GM19463 (cell line): Measurements from ENCODE around the gene KDF1.

ENCODE experiments used
- ATAC-seq: cut with Tn5 transposase; IDR thresholded peaks from one replicate; pipeline ENCODE4 v1.9.1; 2021; ENCODE audit warnings: mild to moderate bottlenecking, moderate library complexity; ENCODE audit not compliant: unreplicated experiment

Gene KDF1

GRCh38 chr1:26921126-26921539 is 39.1 kb downstream of the KDF1 start:
- no peak for ATAC-seq

- ATAC-seq, result no peak
Measured at GRCh38 chr1:26915204-26915842, 44.9 kb downstream of the KDF1 start.

- no peak for ATAC-seq
Measured at GRCh38 chr1:26913754-26914619, 46.3 kb downstream of the KDF1 start, which contains the start of gene NR0B2. NR0B2 (minus strand) TSS chr1:26913975; CDS start chr1:26913940, 35 bp downstream.

GRCh38 chr1:26913389-26913753 is 46.9 kb downstream of the KDF1 start:
- no peak for ATAC-seq

- no peak for ATAC-seq
Measured at GRCh38 chr1:26912147-26912490, 48.1 kb downstream of the KDF1 start.

- ATAC-seq, result no peak
Measured at GRCh38 chr1:26911399-26912146, 48.7 kb downstream of the KDF1 start.

GRCh38 chr1:26910343-26911160 is 49.7 kb downstream of the KDF1 start:
- ATAC-seq, result no peak

GRCh38 chr1:26909951-26910342 is 50.3 kb downstream of the KDF1 start:
- no peak for ATAC-seq

GRCh38 chr1:26907071-26907917 is 53.0 kb downstream of the KDF1 start:
- ATAC-seq, result no peak

GRCh38 chr1:26900815-26901511 is 59.3 kb downstream of the KDF1 start:
- no peak for ATAC-seq

GRCh38 chr1:26900001-26900814 is 60.1 kb downstream of the KDF1 start, which contains the start of gene GPATCH3:
GPATCH3 (minus strand) TSS chr1:26900467; CDS start chr1:26900442, 25 bp downstream.
- no peak for ATAC-seq
